Loucy (cell line): Measurements from ENCODE around the gene SLC15A5.

Source experiments
- EZH2phosphoT487 ChIP-seq: fragments of 200-600 bp; IDR thresholded peaks from 2 replicates; pipeline ENCODE4 v1.6.1; 2018; ENCODE audit warnings: antibody characterized with exemption, mild to moderate bottlenecking, moderate library complexity, borderline replicate concordance
- TF ChIP-seq, protein P1 (sequence below): fragments of 200-600 bp; sonication (generic); conservative IDR thresholded peaks from 2 replicates; pipeline ENCODE4 v1.5.1; 2014; ENCODE audit warnings: mild to moderate bottlenecking, antibody characterized with exemption, low read length

DNA sequence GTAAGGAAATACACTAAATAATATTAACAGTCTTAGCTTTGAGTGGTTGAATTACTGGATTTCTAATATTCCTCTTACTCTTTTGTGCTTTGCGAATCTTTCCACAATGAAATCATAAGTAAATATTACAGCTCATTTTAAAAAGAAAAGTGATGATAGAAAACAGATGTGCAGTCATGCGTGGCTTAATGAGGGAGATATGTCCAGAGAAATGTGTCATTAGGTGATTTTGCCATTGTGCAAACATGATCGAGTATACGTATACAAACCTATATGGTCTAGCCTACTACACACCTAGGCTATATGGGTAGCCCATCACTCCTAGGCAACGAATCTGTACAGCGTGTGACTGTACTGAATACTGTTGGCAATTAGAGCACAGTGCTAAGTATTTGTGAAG lies 59.3 kb downstream of the SLC15A5 start:
- TF ChIP-seq, protein P1, sequence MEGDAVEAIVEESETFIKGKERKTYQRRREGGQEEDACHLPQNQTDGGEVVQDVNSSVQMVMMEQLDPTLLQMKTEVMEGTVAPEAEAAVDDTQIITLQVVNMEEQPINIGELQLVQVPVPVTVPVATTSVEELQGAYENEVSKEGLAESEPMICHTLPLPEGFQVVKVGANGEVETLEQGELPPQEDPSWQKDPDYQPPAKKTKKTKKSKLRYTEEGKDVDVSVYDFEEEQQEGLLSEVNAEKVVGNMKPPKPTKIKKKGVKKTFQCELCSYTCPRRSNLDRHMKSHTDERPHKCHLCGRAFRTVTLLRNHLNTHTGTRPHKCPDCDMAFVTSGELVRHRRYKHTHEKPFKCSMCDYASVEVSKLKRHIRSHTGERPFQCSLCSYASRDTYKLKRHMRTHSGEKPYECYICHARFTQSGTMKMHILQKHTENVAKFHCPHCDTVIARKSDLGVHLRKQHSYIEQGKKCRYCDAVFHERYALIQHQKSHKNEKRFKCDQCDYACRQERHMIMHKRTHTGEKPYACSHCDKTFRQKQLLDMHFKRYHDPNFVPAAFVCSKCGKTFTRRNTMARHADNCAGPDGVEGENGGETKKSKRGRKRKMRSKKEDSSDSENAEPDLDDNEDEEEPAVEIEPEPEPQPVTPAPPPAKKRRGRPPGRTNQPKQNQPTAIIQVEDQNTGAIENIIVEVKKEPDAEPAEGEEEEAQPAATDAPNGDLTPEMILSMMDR, result no peak
- no peak for TF ChIP-seq EZH2phosphoT487
